NB4 (cell line): Measurements from ENCODE around the gene LRG1.

Experiments used
- POLR2A ChIP-seq: IDR thresholded peaks from 2 replicates; pipeline ENCODE4 v1.6.1; 2011; ENCODE audit warnings: mild to moderate bottlenecking; ENCODE audit not compliant: insufficient read length; ENCODE audit errors: extremely low read depth
- TF ChIP-seq, protein P1 (sequence below): IDR thresholded peaks from one replicate; pipeline ENCODE4 v1.5.1; 2012; ENCODE audit warnings: low read depth, low read length
- TF ChIP-seq, protein P2 (sequence below): IDR thresholded peaks from 2 replicates; pipeline ENCODE4 v1.6.1; 2011; ENCODE audit warnings: low read depth, low read length

DNA sequence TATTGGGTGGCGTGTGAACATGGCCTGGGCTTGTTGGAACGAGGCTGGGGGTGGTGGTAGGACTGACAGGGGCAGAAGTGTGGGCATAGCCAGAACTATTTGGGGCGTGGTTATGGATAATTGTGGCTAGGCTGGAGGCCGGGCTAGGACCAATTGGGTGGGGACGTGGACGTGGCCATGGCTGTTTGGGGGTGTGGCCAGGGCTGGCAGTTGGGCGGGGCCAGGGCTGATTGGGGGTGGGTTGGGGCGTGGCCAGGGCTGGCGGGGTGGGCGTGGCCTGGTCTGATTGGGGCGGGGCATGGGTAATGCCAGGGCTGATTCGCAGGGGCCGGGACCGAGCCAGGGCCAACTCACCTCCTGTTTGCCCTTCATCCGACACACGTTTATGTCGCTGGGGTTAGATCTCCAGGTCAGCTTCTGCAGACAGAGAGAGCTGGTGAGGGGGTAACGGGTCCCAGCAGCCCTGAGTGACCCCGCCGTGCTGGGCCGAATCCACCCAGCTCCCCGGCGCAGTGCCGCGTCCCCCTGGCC, 16.8 kb upstream of the LRG1 start:
- TF ChIP-seq, protein P1, sequence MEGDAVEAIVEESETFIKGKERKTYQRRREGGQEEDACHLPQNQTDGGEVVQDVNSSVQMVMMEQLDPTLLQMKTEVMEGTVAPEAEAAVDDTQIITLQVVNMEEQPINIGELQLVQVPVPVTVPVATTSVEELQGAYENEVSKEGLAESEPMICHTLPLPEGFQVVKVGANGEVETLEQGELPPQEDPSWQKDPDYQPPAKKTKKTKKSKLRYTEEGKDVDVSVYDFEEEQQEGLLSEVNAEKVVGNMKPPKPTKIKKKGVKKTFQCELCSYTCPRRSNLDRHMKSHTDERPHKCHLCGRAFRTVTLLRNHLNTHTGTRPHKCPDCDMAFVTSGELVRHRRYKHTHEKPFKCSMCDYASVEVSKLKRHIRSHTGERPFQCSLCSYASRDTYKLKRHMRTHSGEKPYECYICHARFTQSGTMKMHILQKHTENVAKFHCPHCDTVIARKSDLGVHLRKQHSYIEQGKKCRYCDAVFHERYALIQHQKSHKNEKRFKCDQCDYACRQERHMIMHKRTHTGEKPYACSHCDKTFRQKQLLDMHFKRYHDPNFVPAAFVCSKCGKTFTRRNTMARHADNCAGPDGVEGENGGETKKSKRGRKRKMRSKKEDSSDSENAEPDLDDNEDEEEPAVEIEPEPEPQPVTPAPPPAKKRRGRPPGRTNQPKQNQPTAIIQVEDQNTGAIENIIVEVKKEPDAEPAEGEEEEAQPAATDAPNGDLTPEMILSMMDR = no peak
- TF ChIP-seq POLR2A = no peak
- TF ChIP-seq, protein P2, sequence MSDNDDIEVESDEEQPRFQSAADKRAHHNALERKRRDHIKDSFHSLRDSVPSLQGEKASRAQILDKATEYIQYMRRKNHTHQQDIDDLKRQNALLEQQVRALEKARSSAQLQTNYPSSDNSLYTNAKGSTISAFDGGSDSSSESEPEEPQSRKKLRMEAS = no peak
